ENCODE results near the gene ZNF581. TPM values are rescaled to one million over a fixed set of nuclear protein-coding genes. Genes with fewer than 3 reads are reported as not detected.

Gene ZNF581
- total RNA-seq, 2 donors from 2014 or later = 6.7 to 23.8 TPM

- DNase-seq (ENCODE audit: low spot score) = no peak
- peaks cover 45% of the 10 kb centered on the region for H3K36me3 ChIP-seq
- H3K4me1 ChIP-seq (ENCODE audit: control insufficient read depth in 1 of 2, low read depth in 2 of 2) = no peaks in the 10 kb centered on the region
- H3K27ac ChIP-seq = no peak overlapping the region
- no peak for TF ChIP-seq CTCF (IDR thresholded peaks at IDR 0.05)
- H3K9me3 ChIP-seq = no peaks in the 10 kb centered on the region
- H3K27me3 ChIP-seq (replicated peaks; ENCODE audit: insufficient read depth) = no peaks in the 10 kb centered on the region
- ATAC-seq (ENCODE audit: insufficient number of reproducible peaks, low FRiP score, low read depth) = no peak
- H3K4me3 ChIP-seq = no peak overlapping the region
These were observed 42.3 kb downstream of the ZNF581 start for GRCh38 chr19:55685776-55686175.

- H3K9me3 ChIP-seq = no peaks in the 10 kb centered on the region
- H3K36me3 ChIP-seq = peaks cover 45% of the 10 kb centered on the region
- DNase-seq (ENCODE audit: low spot score) (no peak), ATAC-seq (ENCODE audit: insufficient number of reproducible peaks, low FRiP score, low read depth) (no peak)
- no peak overlapping the region for H3K4me3 ChIP-seq
- no peaks in the 10 kb centered on the region for H3K27me3 ChIP-seq (replicated peaks; ENCODE audit: insufficient read depth)
- no peaks in the 10 kb centered on the region for H3K4me1 ChIP-seq (ENCODE audit: control insufficient read depth in 1 of 2, low read depth in 2 of 2)
- no peak overlapping the region for H3K27ac ChIP-seq
- no peak for TF ChIP-seq CTCF (IDR thresholded peaks at IDR 0.05)
These were observed 43.0 kb downstream of the ZNF581 start for GRCh38 chr19:55686311-55687050.

GRCh38 chr19:55687281-55688201, 44.1 kb downstream of the ZNF581 start:
- TF ChIP-seq CTCF (IDR thresholded peaks at IDR 0.05) = no peak
- Histone ChIP-seq H3K4me3 (no peak overlapping the region), H3K4me1 (ENCODE audit: control insufficient read depth in 1 of 2, low read depth in 2 of 2) (no peaks in the 10 kb centered on the region), H3K9me3 (no peaks in the 10 kb centered on the region), H3K36me3 (peaks cover 52% of the 10 kb centered on the region), H3K27me3 (replicated peaks; ENCODE audit: insufficient read depth) (no peaks in the 10 kb centered on the region), H3K27ac (no peak overlapping the region)
- ATAC-seq (ENCODE audit: insufficient number of reproducible peaks, low FRiP score, low read depth) (no peak), DNase-seq (ENCODE audit: low spot score) (no peak)

- DNase-seq (ENCODE audit: low spot score) (no peak), ATAC-seq (ENCODE audit: insufficient number of reproducible peaks, low FRiP score, low read depth) (no peak)
- Histone ChIP-seq H3K27ac (no peak overlapping the region), H3K27me3 (replicated peaks; ENCODE audit: insufficient read depth) (no peaks in the 10 kb centered on the region), H3K4me3 (no peak overlapping the region), H3K4me1 (ENCODE audit: control insufficient read depth in 1 of 2, low read depth in 2 of 2) (no peaks in the 10 kb centered on the region), H3K36me3 (peaks cover 61% of the 10 kb centered on the region), H3K9me3 (no peaks in the 10 kb centered on the region)
- TF ChIP-seq CTCF (IDR thresholded peaks at IDR 0.05) = no peak
These were observed 45.2 kb downstream of the ZNF581 start for GRCh38 chr19:55688422-55689218.

Data from thoracic aorta (tissue), 2 donors.